GM18873 (cell line): ENCODE measurements around the gene ADSS2.
"Not testable (repeated sequence)": the region's sequence is repeated elsewhere in the genome, so short reads cannot be mapped to it uniquely, and the experiment has no call there.

Experiments
- ATAC-seq: cut with Tn5 transposase; IDR thresholded peaks from one replicate; pipeline ENCODE4 v1.9.1; 2021; ENCODE audit warnings: mild to moderate bottlenecking, moderate library complexity, moderate number of reproducible peaks; ENCODE audit not compliant: unreplicated experiment, low FRiP score

Gene ADSS2

GRCh38 chr1:244451539-244451950, at the start of gene ADSS2:
Gene ADSS2 (minus strand): TSS chr1:244451909. CDS start chr1:244451817, 92 bp downstream.
- no peak for ATAC-seq

GRCh38 chr1:244500515-244500914, 48.8 kb upstream of the ADSS2 start:
- not testable (repeated sequence) for ATAC-seq

DNA sequence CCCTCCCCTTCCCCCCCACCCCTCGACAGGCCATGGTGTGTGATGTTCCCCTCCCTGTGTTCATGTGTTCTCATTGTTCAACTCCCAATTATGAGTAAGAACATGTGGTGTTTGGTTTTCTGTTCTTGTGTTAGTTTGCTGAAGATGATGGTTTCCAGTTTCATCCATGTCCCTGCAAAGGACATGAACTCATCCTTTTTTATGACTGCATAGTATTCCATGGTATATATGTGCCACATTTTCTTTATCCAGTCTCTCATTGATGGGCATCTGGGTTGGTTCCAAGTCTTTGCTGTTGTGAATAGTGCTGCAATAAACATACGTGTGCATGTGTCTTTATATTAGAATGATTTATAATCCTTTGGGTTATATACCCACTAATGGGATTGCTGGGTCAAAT, 47.8 kb upstream of the ADSS2 start:
- ATAC-seq: not testable (repeated sequence)

- ATAC-seq: no peak
These were observed 46.1 kb upstream of the ADSS2 start for GRCh38 chr1:244497805-244498204.

- ATAC-seq: no peak
These were observed 44.5 kb upstream of the ADSS2 start for GRCh38 chr1:244496186-244496585.

- no peak for ATAC-seq
These were observed 42.9 kb upstream of the ADSS2 start for GRCh38 chr1:244494653-244495052.

- ATAC-seq: not testable (repeated sequence)
These were observed 33.3 kb upstream of the ADSS2 start for GRCh38 chr1:244484971-244485370.

DNA sequence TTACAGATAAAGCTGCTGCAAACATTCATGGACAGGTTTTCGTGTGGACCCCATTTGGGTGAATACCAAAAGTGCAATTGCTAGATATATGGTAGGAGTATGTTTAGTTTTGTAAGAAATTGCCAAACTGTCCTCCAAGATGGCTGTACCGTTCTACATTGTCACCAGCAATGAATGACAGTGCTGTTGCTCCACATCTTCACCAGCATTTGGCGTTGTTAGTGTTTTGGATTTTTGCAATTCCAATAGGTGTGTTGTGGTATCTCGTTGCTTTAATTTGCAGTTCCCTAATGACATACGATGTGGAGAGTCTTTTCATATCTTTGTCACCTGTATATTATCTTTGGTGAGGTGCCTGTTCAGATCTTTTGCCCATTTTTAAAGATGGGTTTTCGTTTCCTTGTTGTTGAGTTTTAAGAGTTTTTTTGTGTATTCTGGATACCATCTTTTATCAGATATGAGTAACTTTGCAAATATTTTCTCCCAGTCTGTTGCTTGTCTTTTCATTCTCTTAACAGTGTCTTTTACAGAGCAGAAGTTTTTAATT, 21.4 kb upstream of the ADSS2 start:
- no peak for ATAC-seq

- no peak for ATAC-seq
These were observed 15.0 kb upstream of the ADSS2 start for GRCh38 chr1:244466724-244467123.

GRCh38 chr1:244461245-244462071, 9.7 kb upstream of the ADSS2 start, which contains the start of gene CATSPERE:
Gene CATSPERE (plus strand): TSS chr1:244461273. CDS start chr1:244461430, 157 bp downstream.
- ATAC-seq: peak; percentile 95

DNA sequence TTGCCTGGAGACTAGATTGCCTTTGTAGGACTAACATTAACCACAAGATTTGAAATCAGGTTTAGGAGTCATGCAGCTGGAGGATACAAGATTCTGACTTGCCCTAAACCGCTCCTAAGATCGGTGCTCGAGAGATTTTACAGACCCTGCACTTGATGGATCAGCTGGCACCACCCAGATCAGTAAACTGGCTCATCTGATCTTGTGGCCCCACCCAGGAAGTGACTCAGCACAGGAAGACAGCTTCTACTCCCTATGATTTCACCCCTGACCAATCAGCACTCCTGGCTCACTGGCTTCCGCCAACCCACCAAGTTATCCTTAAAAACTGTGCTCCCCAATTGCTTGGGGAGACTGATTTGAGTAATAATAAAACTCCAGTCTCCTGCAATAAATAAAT, 8.5 kb upstream of the ADSS2 start:
- ATAC-seq: no peak

GRCh38 chr1:244458781-244459180, 7.1 kb upstream of the ADSS2 start:
- no peak for ATAC-seq

- no peak for ATAC-seq
These were observed 4.9 kb upstream of the ADSS2 start for GRCh38 chr1:244456586-244456985.

GRCh38 chr1:244454412-244454811, 2.7 kb upstream of the ADSS2 start:
- no peak for ATAC-seq

GRCh38 chr1:244451951-244452795, 464 bp upstream of the ADSS2 start:
- peak; percentile 88 for ATAC-seq

DNA sequence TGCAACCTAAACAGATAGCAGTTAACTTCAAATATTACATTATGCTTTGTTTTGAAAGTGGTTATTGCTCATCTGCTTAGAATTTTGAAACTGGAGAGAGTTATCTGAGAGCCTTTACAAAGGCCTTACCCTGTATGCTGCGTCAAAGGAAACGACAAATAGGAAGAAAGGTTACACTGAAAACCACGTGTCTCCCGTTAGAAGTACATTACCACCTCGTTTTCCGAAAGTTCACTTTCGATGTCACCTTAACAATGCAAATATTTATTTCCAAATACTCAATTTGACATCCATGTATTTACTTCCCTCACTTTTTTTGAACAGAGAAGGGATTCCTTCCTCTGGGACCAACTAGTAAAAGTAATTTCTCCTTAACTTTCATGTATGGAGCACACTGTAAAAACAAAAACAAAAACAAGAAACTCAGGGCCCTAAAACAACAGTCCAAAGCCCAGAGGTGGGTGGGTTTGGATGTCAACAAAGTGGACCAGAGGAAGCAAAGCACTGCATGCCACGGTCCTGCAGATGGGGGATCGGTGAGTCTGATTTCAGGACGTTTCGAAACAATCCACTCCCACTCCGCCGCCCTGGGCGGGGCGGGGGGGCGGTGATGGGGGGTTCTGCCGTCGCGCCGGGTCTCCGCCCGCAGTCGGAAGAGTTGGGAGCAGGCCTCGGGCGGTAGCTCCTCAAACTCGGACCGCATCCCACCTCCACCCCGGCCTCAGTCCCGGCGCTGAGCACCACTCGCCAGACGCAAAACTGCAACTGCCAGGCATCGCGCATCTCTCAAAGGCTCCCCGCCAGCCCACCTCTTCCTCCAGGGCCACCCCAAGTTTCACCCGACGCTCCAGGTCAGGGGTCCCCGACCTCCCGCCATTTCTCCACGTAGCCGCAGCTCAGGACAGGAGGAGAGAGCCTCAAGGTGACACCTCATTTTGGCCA, 841 bp downstream of the ADSS2 start:
- peak; percentile 3 for ATAC-seq

- ATAC-seq: no peak
These were observed 1.7 kb downstream of the ADSS2 start for GRCh38 chr1:244449936-244450508.

DNA sequence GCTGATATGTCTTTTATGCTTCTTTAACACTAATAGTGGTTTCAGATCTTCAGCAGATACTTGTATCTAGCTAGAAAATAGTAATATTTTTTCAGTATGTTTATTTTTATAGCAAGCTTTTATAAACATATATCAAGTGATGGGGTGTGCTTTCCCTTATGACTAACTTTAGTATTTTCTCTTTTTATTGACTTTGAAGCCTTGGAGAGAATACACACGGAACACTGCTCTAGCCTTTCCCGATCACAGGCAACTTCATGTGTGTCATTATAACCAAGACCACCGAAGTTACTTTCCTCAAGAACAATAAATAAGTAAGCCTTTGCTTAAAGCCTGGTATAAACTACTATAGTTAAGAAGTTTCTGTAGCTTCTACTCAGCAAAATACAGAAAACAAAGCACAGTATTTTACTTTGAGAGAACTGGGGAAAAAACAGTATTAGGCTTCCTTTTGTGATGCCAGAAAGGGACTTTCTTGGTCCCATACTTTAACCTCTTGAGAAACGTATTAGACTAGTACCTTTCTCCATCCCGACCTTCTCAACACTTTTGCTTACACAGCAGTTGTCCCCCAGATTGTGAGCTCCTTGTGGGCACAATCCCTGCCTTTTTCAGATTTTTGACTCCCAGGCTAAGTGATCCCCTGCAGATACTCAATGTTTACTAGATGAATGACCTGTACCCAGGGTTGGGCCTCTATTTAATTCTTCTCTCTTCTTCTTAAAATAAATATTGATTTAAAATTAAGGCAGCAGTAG, 3.3 kb downstream of the ADSS2 start:
- no peak for ATAC-seq

GRCh38 chr1:244447552-244447951, 4.2 kb downstream of the ADSS2 start:
- no peak for ATAC-seq
